Dedifferentiated amniotic fluid mesenchymal stem cell (primary cell): ENCODE measurements around the gene ZNF283.
"Not testable (repeated sequence)": the region's sequence is repeated elsewhere in the genome, so short reads cannot be mapped to it uniquely, and the experiment has no call there.

Experiments used
- DNase-seq: peaks from one replicate; pipeline ENCODE4 v3.0.0-alpha.2; 2016; ENCODE audit errors: extremely low spot score

ZNF283 gene

GRCh38 chr19:43848821-43849220, 21.7 kb downstream of the ZNF283 start:
- DNase-seq = no peak

GRCh38 chr19:43858174-43858573, 31.1 kb downstream of the ZNF283 start:
- DNase-seq = no peak

GRCh38 chr19:43866923-43867322, 39.8 kb downstream of the ZNF283 start:
- not testable (repeated sequence) for DNase-seq

GRCh38 chr19:43872547-43873336, 45.6 kb downstream of the ZNF283 start:
- DNase-seq = no peak

- DNase-seq = no peak
These were observed 53.4 kb downstream of the ZNF283 start for GRCh38 chr19:43880483-43880882.

GRCh38 chr19:43883864-43884263, 56.7 kb downstream of the ZNF283 start, which contains the start of gene ZNF404:
ZNF404 (minus strand) TSS chr19:43883964.
- no peak for DNase-seq

- no peak for DNase-seq
These were observed 68.7 kb downstream of the ZNF283 start for GRCh38 chr19:43895727-43896308.
